IPS-NIHi11 (cell line): ENCODE data around the gene GPR15LG.
"Not testable (repeated sequence)": the region's sequence is repeated elsewhere in the genome, so short reads cannot be mapped to it uniquely, and the experiment has no call there.

Experiments used
- DNase-seq: peaks from one replicate; pipeline ENCODE4 v3.0.0; 2012; ENCODE audit warnings: mixed read lengths, low spot score

GPR15LG gene

DNA sequence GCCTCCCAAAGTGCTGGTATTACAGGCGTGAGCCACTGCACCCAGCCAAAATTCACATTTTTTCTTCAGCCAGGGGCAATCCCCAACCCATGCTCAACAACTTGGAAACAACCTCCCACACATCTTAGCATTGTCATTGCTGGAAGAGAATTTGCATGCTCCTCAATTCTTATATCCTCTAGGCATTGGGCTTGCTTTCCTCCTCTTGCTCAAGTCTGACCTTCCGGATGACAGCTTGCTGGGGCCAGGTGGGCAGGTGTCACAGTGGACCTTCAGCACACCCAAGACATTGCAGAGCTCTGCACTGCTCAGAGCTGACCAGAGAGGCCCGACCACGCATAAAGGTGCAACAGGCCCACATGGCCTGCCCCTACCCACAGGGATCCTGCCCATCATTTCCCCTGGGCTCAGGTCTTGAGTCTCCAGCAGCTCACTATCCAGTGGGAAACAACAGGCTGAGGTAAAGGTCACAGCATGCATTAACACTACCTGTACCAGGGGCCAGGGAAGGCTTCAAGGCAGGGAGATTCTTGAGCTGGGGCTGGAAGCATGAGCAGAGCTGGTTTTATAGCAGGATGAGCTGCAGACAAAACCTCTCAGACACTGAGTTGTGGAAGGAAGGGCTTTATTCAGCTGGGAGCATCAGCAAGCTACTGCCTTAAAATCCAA, 6.8 kb upstream of the GPR15LG start:
- no peak for DNase-seq

DNA sequence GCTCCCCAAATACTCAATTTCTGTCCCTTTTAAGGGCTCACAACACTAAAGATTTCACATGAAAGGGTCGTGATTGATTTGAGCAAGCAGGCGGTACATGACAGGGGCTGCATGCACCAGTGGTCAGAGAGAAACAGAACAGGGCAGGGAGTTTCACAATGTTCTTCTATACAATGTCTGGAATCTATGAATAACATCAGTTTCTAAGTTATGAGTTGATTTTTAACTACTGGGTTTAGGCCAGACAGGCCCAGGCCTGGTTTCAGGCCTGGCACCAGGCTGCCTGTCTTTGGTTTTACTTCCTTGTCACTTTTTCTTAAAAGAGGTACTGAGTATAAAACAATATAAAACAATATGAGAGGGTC, 6.3 kb upstream of the GPR15LG start:
- not testable (repeated sequence) for DNase-seq

DNA sequence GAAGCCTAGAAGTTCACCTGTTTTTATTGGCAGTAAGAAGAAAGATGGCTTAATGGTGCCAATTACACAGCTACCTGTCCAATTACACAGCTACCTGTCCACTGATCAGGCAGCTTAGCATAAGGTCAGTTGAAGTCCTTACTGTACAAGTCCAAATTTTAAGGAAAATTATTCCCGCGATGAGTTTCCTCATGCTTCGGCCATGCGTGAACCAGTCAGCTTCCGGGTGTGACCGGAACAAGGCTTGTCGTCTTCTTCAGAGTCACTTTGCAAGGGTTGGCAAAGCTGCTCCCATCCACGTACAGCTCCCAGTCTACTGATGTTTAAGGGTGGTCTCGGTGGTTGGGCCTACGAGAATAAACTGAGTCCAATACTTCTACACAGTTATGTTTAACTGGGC, 5.2 kb upstream of the GPR15LG start:
- DNase-seq: not testable (repeated sequence)

DNA sequence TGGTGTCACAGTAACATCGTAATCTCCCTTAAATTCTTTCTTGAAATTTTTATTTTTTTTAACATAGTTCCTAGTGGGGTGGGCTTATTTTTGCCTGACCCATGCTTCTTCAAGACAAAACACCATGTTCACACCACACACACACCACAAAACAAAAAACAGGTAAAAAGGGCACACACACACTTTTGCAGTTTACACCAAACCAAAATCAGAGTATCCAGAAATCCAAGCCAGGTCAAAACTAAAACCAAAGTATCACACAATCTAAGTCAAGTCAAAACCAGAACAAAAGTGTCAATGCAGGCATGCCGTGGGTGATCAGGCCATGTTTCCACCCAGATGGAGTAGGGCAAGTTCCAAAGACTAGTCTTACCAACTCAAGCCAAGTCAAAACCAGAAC, 2.4 kb upstream of the GPR15LG start:
- DNase-seq: not testable (repeated sequence)

DNA sequence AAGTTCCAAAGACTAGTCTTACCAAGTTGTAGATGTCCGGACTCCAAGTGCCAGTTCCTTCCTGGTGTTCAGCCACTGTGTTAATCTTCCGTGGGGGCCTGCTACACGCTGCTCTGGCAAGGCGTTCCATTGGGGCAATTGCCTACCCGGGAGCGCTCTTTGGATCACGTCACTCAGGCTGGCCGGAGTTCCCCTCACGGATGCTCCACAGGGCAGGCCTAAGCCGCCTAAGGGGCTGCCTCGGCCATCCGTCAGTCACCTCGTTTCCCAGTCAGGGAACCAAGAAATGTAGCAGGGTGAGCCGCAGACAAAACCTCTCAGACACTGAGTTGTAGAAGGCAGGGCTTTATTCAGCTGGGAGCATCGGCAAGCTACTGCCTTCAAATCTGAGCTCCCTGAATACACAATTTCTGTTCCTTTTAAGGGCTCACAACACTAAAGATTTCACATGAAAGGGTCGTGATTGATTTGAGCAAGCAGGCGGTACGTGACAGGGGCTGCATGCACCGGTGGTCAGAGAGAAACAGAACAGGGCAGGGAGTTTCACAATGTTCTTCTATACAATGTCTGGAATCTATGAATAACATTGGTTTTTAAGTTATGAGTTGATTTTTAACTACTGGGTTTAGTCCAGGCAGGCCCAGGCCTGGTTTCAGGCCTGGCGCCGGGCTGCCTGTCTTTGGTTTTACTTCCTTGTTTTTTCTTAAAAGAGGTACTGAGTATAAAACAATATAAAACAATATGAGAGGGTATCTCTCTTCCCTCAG, 1.7 kb upstream of the GPR15LG start:
- DNase-seq: not testable (repeated sequence)

DNA sequence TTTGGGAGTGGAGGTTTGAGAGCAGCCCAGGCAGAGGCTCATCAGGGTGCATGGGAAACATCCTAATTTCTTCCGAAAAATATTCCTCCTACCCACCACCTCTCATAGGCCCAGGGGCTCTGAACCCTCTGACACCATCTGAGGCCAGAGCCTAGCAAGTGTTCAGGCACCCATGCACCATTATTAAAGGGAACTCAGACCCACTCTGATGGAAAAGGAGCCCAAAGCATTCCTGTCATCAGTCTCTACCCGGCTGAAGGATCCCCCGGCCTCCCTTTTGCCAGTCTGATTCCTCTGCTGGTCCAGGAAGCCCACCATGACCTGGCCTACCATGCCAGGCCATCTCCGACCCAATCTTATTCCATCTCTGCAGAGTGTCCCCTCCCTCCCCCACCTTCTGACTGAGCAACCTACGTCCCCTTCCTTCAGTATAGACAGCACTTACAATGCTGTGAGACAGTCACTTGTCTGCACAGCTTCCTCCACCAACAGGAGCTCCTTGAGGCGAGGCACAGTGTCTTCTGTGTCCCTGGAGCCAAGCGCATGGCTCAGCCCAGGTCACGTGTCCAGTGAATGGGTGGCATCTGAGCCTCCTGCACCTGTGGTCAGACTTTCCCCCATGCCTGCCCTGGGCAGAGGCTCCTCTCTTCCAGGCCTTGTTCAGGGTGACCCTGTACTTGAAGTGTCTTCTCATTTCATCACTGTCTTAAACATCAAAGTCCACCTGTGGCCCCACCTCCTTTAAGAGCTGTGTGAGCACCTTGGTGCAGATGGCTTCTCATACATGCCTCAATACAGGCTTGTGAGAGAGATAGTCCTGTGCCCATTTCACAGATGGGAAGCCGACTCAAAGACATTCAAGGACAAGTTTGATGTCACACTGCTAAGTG, 889 bp upstream of the GPR15LG start:
- DNase-seq: no peak

DNA sequence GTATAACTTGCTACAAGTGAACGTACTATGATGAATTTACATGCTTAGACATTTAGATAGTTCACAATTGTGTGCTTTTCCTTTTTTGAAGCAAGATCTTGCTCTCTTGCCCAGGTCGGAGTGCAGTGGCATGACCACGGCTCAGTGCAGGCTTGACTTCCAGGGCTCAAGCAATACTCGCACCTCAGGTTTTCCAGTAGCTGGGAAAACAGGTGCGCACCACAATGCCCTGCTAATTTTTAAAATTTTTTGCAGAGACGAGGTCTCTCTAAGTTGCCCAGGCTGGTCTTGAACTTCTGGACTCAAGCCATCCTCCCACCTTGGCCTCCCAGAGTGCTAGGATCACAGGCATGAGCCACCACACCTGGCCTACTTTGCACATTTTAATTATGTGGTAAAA, 1.8 kb downstream of the GPR15LG start:
- DNase-seq: no peak

DNA sequence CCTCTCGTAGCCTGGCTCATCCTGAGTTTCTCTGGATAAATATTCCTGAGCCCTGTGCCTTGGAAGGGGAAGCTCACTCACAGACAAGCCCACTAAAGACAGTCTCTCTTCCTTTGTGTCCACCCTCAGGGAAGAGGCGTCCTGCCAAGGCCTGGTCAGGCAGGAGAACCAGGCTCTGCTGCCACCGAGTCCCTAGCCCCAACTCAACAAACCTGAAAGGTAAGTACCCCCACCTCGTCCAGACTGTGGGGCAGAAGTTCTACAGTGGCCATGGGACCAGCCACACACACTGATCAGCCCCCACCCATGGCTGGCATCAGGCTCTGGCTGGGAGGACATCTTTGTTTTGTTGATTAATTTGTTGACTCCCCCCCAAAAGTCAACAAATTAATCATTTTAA, 2.8 kb downstream of the GPR15LG start:
- DNase-seq: no peak

DNA sequence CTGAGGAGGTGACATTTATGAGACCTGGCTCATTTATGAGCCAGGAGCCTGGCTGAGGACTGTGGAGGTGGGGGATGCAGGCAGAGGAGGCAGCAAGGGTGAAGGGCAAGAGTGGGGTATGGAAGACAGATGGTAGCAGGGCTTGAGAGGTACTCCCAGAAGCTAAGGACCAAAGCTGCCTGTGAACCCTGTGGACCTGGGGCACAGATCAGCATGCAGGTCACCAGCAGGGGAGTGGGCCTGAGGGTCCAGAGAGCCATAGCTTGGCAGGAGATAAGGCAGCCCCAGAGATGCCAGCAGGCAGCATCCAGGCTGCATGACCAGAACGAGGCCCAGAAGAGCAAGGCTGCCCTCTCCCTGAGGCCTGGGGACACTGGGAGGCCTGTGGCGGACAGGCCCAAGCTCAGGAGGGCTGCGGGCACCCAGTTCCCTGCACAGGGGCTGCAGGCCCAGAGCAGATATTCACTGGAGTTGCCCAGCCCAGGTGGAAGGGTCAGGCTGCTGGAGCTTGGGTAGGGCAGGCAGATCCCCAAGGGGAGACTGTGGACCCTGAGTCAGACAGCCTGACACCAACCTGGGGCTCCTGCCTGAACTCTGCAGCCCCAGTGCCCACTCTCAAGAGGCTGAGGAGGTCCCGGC, 3.4 kb downstream of the GPR15LG start:
- no peak for DNase-seq

DNA sequence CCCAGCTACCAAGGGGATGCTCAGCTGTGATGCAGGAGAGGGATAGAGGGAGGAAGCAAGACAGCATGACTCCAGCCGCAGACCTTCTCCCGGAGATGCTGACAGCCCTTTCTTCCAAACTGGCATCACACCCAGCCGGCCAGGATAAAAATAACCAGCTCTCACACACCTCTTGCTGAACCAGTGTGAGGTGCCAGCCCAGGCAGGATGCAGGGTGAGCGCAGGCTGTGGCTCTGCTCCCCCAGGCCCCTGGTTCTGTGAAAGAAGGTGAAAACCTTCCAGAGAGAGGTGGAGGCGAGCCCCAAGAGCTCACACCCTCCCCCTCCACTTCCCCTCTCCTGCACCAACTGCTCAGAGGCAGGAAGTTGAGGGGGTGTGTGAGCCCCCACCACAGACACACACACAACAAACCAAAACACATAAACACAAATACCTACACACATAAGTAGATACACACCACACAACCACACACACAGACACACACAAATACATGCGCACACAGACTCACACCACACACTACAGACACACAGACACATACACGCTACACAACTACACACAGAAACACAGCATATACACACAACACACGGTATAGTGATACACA, 4.0 kb downstream of the GPR15LG start:
- DNase-seq: no peak

DNA sequence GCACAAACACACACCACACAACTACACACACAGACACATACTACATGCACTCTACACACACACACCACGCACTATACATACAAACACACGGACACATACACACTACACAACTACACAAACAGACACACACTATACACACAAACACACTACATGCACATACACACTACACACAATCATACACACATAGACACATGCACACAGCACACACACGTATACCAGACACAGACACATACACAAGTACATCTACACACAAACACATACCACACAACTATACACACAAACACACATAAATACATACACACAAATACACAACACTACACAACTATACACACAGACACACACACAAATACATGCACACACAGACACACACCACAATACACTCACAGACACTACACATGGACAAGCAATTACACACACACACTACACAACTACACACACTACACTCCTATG, 4.6 kb downstream of the GPR15LG start:
- no peak for DNase-seq

DNA sequence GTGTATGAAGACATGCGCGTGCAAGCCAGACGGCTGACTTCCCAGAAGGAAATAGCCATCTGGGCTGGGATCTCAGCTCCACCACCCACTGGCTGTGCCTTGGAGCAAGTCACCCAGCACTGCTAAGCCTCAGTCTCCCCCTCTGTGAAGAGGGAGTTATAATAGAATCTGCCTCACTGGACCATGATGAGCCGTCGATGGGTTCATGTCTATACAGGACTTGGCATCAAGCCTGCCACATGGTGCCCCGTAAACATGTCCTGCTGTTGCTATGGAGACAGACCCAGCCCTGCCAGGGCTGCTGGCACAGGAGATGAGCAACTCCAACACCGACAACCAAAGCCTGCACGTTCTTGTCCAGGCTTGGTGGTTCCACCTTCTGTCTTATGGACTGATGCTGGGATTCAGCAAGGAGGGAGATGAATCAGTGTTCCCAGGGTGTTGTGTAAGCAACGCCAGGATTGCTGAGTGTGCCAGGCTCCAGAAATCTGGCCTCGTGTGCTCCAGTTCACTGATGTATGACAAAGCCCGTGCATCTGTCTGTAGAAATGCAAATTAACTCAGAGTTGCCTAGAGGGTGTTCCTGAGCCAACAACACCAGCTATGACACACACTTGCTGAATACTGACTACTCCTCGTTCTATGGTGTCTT, 5.6 kb downstream of the GPR15LG start:
- DNase-seq: no peak

DNA sequence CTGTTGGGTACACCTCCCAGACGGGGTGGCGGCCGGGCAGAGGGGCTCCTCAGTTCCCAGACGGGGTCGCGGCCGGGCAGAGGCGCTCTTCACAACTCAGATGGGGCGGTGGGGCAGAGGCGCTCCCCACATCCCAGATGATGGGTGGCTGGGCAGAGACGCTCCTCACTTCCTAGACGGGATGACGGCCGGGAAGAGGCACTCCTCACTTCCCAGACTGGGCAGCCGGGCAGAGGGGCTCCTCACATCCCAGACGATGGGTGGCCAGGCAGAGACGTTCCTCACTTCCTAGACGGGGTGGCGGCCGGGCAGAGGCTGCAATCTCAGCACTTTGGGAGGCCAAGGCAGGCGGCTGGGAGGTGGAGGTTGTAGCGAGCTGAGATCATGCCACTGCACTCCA, 6.8 kb downstream of the GPR15LG start:
- DNase-seq: not testable (repeated sequence)

DNA sequence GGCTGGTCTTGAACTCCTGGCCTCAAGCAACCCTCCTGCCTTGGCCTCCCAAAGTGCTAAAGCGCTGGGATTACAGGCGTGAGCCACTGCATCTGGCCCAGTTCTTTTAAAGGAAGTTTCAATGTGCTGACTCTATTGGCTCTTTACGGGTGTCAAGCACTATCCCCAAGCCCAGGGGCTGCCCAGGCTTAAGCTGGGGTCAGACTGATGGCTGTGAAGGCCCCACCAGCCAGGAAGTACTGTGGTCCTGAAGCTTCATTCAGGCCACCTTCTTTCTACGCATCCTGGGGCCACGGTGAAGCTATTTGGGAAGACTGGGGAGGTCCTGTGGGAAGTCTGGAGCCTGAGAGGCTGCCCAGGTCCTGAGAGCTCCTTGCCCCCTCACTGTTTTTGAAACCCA, 8.0 kb downstream of the GPR15LG start:
- DNase-seq: no peak

DNA sequence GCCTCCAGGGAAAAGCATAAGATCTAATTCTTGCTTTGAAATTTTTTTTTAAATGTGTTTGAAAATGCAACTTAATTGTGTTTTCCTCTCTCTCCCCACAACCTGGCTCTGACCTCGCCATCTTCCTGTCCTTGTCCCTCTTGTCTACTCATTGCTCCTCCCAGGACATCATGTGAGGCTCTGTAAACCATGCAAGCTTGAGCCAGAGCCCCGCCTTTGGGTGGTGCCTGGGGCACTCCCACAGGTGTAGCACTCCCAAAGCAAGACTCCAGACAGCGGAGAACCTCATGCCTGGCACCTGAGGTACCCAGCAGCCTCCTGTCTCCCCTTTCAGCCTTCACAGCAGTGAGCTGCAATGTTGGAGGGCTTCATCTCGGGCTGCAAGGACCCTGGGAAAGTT, 10.9 kb downstream of the GPR15LG start:
- DNase-seq: no peak

DNA sequence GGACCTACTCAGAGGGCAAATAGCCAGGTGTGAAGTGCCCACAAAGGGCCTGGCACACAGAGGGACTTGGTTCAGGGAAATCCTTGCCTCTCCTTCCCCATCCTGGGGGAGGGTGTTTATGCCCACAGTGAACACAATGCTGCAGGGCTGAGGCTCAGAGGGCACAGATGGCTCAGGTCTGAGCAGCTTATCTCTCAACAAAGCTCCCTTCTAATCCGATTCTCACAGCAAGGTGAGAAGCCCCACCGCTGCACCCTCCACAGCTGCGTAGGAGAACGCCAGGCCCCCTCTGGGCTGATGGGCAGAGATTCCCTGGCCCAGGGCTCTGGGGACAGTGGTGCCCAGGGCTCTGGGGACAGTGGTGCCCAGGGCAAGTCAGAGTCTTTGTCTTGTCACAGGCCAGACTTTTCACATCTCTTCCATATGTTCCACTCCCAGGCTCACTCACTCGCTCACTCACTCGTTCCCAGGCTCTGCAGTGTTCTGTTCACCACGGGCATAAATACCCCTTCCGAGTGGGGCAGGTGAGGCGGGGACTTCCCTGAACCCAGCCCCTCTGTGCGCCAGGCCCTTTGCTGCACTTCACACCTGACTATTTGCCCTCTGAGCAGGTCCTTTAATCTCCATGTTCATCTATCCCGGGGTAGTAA, 12.1 kb downstream of the GPR15LG start:
- DNase-seq: no peak

DNA sequence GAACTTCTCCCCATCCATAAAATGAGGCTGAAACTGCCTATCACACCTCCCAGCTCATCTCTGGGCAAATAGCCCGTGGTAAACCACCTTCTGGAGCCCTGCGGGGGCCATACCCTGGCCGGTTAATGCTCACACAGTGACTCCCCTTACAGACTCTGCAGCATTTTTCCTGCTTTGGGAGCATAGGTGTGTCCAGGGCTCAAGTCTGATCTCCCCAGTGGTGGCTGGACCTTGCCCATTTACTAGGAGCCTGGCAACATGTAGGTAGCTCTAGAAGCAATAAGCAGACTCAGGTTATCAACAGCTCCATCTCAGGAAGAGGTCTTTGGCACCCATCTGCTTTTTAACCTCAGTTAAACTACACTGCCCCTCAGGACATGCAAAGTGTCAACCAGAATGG, 15.2 kb downstream of the GPR15LG start:
- no peak for DNase-seq

DNA sequence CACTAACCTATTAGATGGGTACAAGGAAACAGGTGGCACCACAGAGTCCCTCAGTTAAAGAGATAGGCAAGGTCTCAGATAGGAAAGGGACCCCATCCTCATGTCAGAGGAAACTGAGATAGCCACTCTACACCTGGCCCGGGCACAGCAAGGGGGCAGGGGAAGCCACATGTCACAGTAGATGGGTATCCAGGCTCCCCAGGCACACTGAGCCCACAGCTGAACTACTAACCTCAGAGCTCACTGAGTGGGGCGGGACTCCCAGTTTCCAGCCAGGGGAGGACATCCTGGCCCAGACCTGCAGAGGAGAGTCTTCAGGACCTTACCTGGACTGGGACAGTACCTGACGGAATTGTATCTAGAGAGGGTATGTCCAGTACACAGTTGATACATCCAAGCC, 17.0 kb downstream of the GPR15LG start:
- DNase-seq: no peak

DNA sequence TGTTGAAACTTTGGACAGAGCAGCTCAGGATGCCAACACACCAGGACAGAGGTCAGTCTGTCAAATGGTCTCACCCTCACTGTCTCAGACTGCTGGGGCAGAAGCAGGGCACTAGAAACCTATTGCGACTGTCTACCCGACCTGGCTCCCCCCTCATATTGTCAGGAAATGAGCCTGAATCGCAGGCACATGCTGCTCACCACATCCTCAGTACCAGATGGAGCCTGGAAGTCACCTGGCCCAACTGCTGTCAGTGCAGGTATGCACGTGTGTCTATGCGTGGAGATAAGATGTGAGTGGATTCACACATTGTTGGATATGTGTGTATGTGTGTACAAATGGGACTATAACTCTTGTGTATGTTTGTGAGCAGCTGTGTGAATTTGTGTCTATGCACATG, 17.5 kb downstream of the GPR15LG start:
- DNase-seq: no peak

DNA sequence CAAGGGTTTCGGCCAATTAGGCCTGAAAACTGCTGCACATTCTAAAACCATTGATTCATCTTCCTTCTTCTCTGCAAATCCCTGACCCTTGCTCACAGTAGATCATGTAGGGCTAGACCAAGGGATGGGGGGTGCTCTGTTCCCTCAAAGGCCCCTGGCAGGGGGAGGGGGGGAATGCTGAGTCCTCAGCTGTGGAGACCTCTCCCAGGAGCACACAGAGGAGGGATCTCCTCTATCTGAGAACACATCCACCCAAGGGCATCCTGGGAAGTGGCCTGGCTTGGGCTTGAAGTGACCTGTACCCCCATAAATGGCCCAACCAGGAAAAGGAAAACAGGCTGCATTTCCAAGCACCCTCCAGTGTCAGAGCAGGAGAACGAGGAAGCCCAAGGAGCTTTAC, 19.7 kb downstream of the GPR15LG start:
- DNase-seq: no peak
